ENCODE results near the gene ENTPD6.
A peak's percentile ranks its signal among the peaks of the same experiment; 100 is the strongest.

ENTPD6 gene

GRCh38 chr20:25188218-25188617, 7.3 kb upstream of the ENTPD6 start:
- DNase-seq (ENCODE audit: low spot score) = no peak

- no peak for DNase-seq (ENCODE audit: low spot score)
Observed at GRCh38 chr20:25191051-25191450, 4.5 kb upstream of the ENTPD6 start.

- DNase-seq (ENCODE audit: low spot score) = no peak
Observed at GRCh38 chr20:25191689-25192088, 3.8 kb upstream of the ENTPD6 start.

GRCh38 chr20:25193843-25194242, 1.7 kb upstream of the ENTPD6 start:
- DNase-seq (ENCODE audit: low spot score) = no peak

GRCh38 chr20:25194333-25194972, 1.1 kb upstream of the ENTPD6 start:
- DNase-seq (ENCODE audit: low spot score) = no peak

GRCh38 chr20:25195962-25196785, 662 bp downstream of the ENTPD6 start:
- peak; percentile 66 for DNase-seq (ENCODE audit: low spot score)

- DNase-seq (ENCODE audit: low spot score) = no peak
Observed at GRCh38 chr20:25196786-25197120, 1.2 kb downstream of the ENTPD6 start.

GRCh38 chr20:25197183-25197869, 1.8 kb downstream of the ENTPD6 start:
- no peak for DNase-seq (ENCODE audit: low spot score)

- DNase-seq (ENCODE audit: low spot score) = no peak
Observed at GRCh38 chr20:25197870-25198190, 2.3 kb downstream of the ENTPD6 start.

- no peak for DNase-seq (ENCODE audit: low spot score)
Observed at GRCh38 chr20:25198663-25199383, 3.3 kb downstream of the ENTPD6 start.

- DNase-seq (ENCODE audit: low spot score) = no peak
Observed at GRCh38 chr20:25199473-25200260, 4.2 kb downstream of the ENTPD6 start.

- DNase-seq (ENCODE audit: low spot score) = no peak
Observed at GRCh38 chr20:25203089-25203488, 7.6 kb downstream of the ENTPD6 start.

- DNase-seq (ENCODE audit: low spot score) = no peak
Observed at GRCh38 chr20:25203871-25204320, 8.4 kb downstream of the ENTPD6 start.

GRCh38 chr20:25204550-25205276, 9.2 kb downstream of the ENTPD6 start:
- no peak for DNase-seq (ENCODE audit: low spot score)

- no peak for DNase-seq (ENCODE audit: low spot score)
Observed at GRCh38 chr20:25205277-25206062, 10.0 kb downstream of the ENTPD6 start.

GRCh38 chr20:25206063-25206403, 10.5 kb downstream of the ENTPD6 start:
- no peak for DNase-seq (ENCODE audit: low spot score)

GRCh38 chr20:25206548-25206947, 11.0 kb downstream of the ENTPD6 start:
- no peak for DNase-seq (ENCODE audit: low spot score)

- DNase-seq (ENCODE audit: low spot score) = no peak
Observed at GRCh38 chr20:25207149-25207959, 11.8 kb downstream of the ENTPD6 start.

- DNase-seq (ENCODE audit: low spot score) = no peak
Observed at GRCh38 chr20:25207960-25208534, 12.5 kb downstream of the ENTPD6 start.

Data from HuH-7 (cell line).